HepG2 (cell line): ENCODE measurements around the gene TMEM63B. TPM values are rescaled to one million over a fixed set of nuclear protein-coding genes. Genes with fewer than 3 reads are reported as not detected.
A peak's percentile ranks its signal among the peaks of the same experiment; 100 is the strongest.

Experiments used
- AFF4 ChIP-seq: sonication (generic); formaldehyde crosslinking; IDR thresholded peaks from 2 replicates; pipeline ENCODE4 v1.4.0; 2020; ENCODE audit warnings: missing genetic modification reagents
- ATF7-NPFF ChIP-seq: sonication (generic); formaldehyde crosslinking; IDR thresholded peaks from 2 replicates; pipeline ENCODE4 v1.8.1; 2023; ENCODE audit warnings: mild to moderate bottlenecking, low read depth, missing genetic modification reagents, moderate library complexity
- CAMTA2 ChIP-seq: sonication (generic); formaldehyde crosslinking; IDR thresholded peaks from 2 replicates; pipeline ENCODE4 v1.4.0; 2020; ENCODE audit warnings: mild to moderate bottlenecking, missing genetic modification reagents, borderline replicate concordance
- HNRNPH1 ChIP-seq: fragments of 200-400 bp; formaldehyde crosslinking; optimal IDR thresholded peaks from 2 replicates; pipeline ENCODE3; 2017; ENCODE audit warnings: mild to moderate bottlenecking, low read depth, low read length
- KDM6A ChIP-seq: IDR thresholded peaks from 2 replicates; pipeline ENCODE4 v1.6.1; 2016; ENCODE audit warnings: low read depth
- MAFK ChIP-seq, 2 experiments: IDR thresholded peaks in 1 of 2; conservative IDR thresholded peaks in 1 of 2; 2 replicates each; pipeline ENCODE4 v1.6.1; 2011; ENCODE audit warnings: improper control_type of control experiment in 2 of 2, low read length in 2 of 2
- MIXL1 ChIP-seq: IDR thresholded peaks from 2 replicates; pipeline ENCODE4 v1.6.1; 2016
- NR2F1 ChIP-seq, 2 experiments: fragments of 450-650 bp in 1 of 2; formaldehyde crosslinking in 1 of 2; IDR thresholded peaks; 2 replicates each; pipeline versions ENCODE4 v1.5.0 to v1.6.1; 2016 to 2020; ENCODE audit warnings: mild to moderate bottlenecking in 1 of 2, missing compliant biosample characterization in 1 of 2, missing genetic modification reagents in 1 of 2, moderate library complexity in 1 of 2
- SKI ChIP-seq: fragments of 450-650 bp; IDR thresholded peaks from one replicate; pipeline ENCODE4 v1.6.1; 2018; ENCODE audit warnings: mild to moderate bottlenecking; ENCODE audit not compliant: partially characterized antibody
- SMARCC2 ChIP-seq: fragments of 450-650 bp; IDR thresholded peaks from 2 replicates; pipeline ENCODE4 v1.6.1; 2017; ENCODE audit warnings: antibody characterized with exemption, mild to moderate bottlenecking
- TIGD3 ChIP-seq: sonication (generic); formaldehyde crosslinking; IDR thresholded peaks from 2 replicates; pipeline ENCODE4 v1.5.1; 2020; ENCODE audit warnings: mild to moderate bottlenecking, missing genetic modification reagents, borderline replicate concordance
- ZHX2 ChIP-seq, 2 experiments: sonication (generic) in 1 of 2; formaldehyde crosslinking in 1 of 2; IDR thresholded peaks; 2 replicates each; pipeline versions ENCODE4 v1.6.1 to v1.9.0; 2014 to 2022; ENCODE audit warnings: antibody characterized with exemption in 1 of 2, borderline replicate concordance in 1 of 2, inconsistent platforms in 1 of 2, low read depth in 1 of 2, missing genetic modification reagents in 1 of 2
- ZNF274 ChIP-seq: sonication (generic); formaldehyde crosslinking; IDR thresholded peaks from 2 replicates; pipeline ENCODE4 v1.5.1; 2020; ENCODE audit warnings: mild to moderate bottlenecking, missing genetic modification reagents
- ZNF557 ChIP-seq: sonication (generic); formaldehyde crosslinking; IDR thresholded peaks from 2 replicates; pipeline ENCODE4 v1.4.0; 2020; ENCODE audit warnings: missing genetic modification reagents
- ZNF580 ChIP-seq: IDR thresholded peaks from 2 replicates; pipeline ENCODE4 v1.6.1; 2016; ENCODE audit warnings: low read depth, borderline replicate concordance
- ZNF878 ChIP-seq: sonication (generic); formaldehyde crosslinking; IDR thresholded peaks from 2 replicates; pipeline ENCODE4 v1.8.1; 2023; ENCODE audit warnings: mild to moderate bottlenecking, missing genetic modification reagents, moderate library complexity
- polyA plus RNA-seq, 8 experiments: library from polyadenylated mRNA; depleted of rRNA in 3 of 8; stranded (reverse) in 7 of 8; unstranded in 1 of 8; fragments of >200 nt; fragmentation: Illumina TruSeq in 4 of 8; extraction: Trizol in 4 of 8; gene quantifications; 2 replicates each; pipeline versions ENCODE4 v1.2.1 to v1.2.3, GENCODE V29; 2011 to 2016; ENCODE audit warnings: low read depth in 4 of 8, missing spikeins in 1 of 8, mixed read lengths in 1 of 8; ENCODE audit not compliant: insufficient read depth in 1 of 8
- total RNA-seq, 5 experiments: library from RNA; depleted of rRNA; stranded (reverse); fragments of >200 nt; fragmentation: Illumina TruSeq; extraction: Trizol; gene quantifications; 2 replicates each; pipeline ENCODE4 v1.2.3, GENCODE V29; 2016; ENCODE audit warnings: low read depth in 1 of 5

The TMEM63B gene
- total and polyA plus RNA-seq, 2 of the 13 experiments (the other 11 are each of a cell fraction or from before 2014, with no cell fraction given), result 27.4 to 75.8 TPM

GRCh38 chr6:44094403-44095242, 32.7 kb upstream of the TMEM63B start (continued):
- TF ChIP-seq KDM6A, result peak; percentile 80
- TF ChIP-seq ZNF878 (CRISPR knock-in tag), result peak; percentile 82; the same call in 1 of the 2 replicates
- 0 out of 2 replicates have a peak, but pooled peaks have one; percentile 16 for TF ChIP-seq ZNF274 (CRISPR knock-in tag)
- TF ChIP-seq AFF4, result peak; percentile 68; the same call in 1 of the 2 replicates
- peak; percentile 75; the same call in 1 of the 2 replicates for TF ChIP-seq ZHX2 (IDR thresholded peaks at IDR 0.05; ENCODE audit: low read depth)
- no peak for TF ChIP-seq ZHX2 (CRISPR knock-in tag; IDR thresholded peaks at IDR 0.05; ENCODE audit: borderline replicate concordance)
- no peak for TF ChIP-seq MAFK (conservative IDR thresholded peaks at IDR 0.05 in 1 of 2, IDR thresholded peaks at IDR 0.05 in 1 of 2; ENCODE audit: low read length in 2 of 2)
- no peak for TF ChIP-seq CAMTA2 (CRISPR knock-in tag)
- peak; percentile 98 for TF ChIP-seq ZNF580
- no peak for TF ChIP-seq ATF7-NPFF (CRISPR knock-in tag)
- TF ChIP-seq SMARCC2, result peak; percentile 43; the same call in 1 of the 2 replicates
- peak; percentile 81 for TF ChIP-seq SKI
- TF ChIP-seq NR2F1 (CRISPR knock-in tag; IDR thresholded peaks at IDR 0.05), result peak; percentile 87 to 97; a peak in 3 of 4 replicates
- TF ChIP-seq ZNF557 (CRISPR knock-in tag), result no peak
- no peak for TF ChIP-seq TIGD3 (CRISPR knock-in tag)
- peak; percentile 96 for TF ChIP-seq MIXL1 (CRISPR knock-in tag)
- no peak for TF ChIP-seq HNRNPH1
